Astrocyte (in vitro differentiated cells and primary cell): Measurements from ENCODE around the gene CABP7. TPM values are rescaled to one million over a fixed set of nuclear protein-coding genes. Genes with fewer than 3 reads are reported as not detected.

ENCODE experiments used
- DNase-seq: peaks from one replicate; pipeline ENCODE4 v3.0.0-alpha.2; 2010; ENCODE audit warnings: low read depth
- FAIRE-seq: peaks from 2 replicates; lab custom pipeline; 2011; peaks lifted over from hg19 to GRCh38; lab: Jason Lieb, UNC
- H2AFZ ChIP-seq: 2 replicates; pipeline ENCODE4 v1.6.0; 2012; ENCODE audit warnings: low read depth, low read length, inconsistent platforms
- H3K27ac ChIP-seq: 2 replicates; pipeline ENCODE4 v1.5.1; 2011; ENCODE audit warnings: low read depth, low read length, inconsistent platforms
- H3K27me3 ChIP-seq: 2 replicates; pipeline ENCODE4 v1.6.0; 2011; ENCODE audit warnings: low read length, inconsistent platforms; ENCODE audit not compliant: insufficient read depth
- H3K36me3 ChIP-seq: 2 replicates; pipeline ENCODE4 v1.5.1; 2011; ENCODE audit warnings: low read length, inconsistent platforms; ENCODE audit not compliant: insufficient read depth
- H3K4me1 ChIP-seq: 2 replicates; pipeline ENCODE4 v1.5.1; 2011; ENCODE audit warnings: low read length, inconsistent platforms; ENCODE audit not compliant: insufficient read depth
- H3K4me2 ChIP-seq: 2 replicates; pipeline ENCODE4 v1.6.0; 2012; ENCODE audit warnings: low read length, inconsistent platforms
- H3K4me3 ChIP-seq: 2 replicates; pipeline ENCODE4 v1.5.1; 2011; ENCODE audit warnings: low read depth, mild to moderate bottlenecking, low read length, inconsistent platforms; ENCODE audit not compliant: insufficient read depth
- H3K79me2 ChIP-seq: 2 replicates; pipeline ENCODE4 v1.6.0; 2012; ENCODE audit warnings: mild to moderate bottlenecking, low read length, inconsistent platforms; ENCODE audit not compliant: insufficient read depth
- H3K9ac ChIP-seq: 2 replicates; pipeline ENCODE4 v1.6.0; 2012; ENCODE audit warnings: mild to moderate bottlenecking, low read length, inconsistent platforms
- H3K9me3 ChIP-seq: 2 replicates; pipeline ENCODE4 v1.5.1; 2012; ENCODE audit warnings: low read depth, mild to moderate bottlenecking, low read length, inconsistent platforms; ENCODE audit not compliant: insufficient read depth
- H4K20me1 ChIP-seq: 2 replicates; pipeline ENCODE4 v1.6.0; 2012; ENCODE audit warnings: low read length, inconsistent platforms; ENCODE audit not compliant: insufficient read depth
- H3K27ac Mint-ChIP-seq: one replicate; pipeline ENCODE4 v1.8.0; 2021; ENCODE audit warnings: mild to moderate bottlenecking, mixed read lengths; ENCODE audit not compliant: unreplicated experiment
- H3K27me3 Mint-ChIP-seq: one replicate; pipeline ENCODE4 v1.8.0; 2021; ENCODE audit warnings: low read depth, mixed read lengths; ENCODE audit not compliant: unreplicated experiment
- H3K36me3 Mint-ChIP-seq: one replicate; pipeline ENCODE4 v1.8.0; 2021; ENCODE audit warnings: low read depth, mixed read lengths; ENCODE audit not compliant: unreplicated experiment
- H3K4me1 Mint-ChIP-seq: one replicate; pipeline ENCODE4 v1.8.0; 2021; ENCODE audit warnings: low read depth, mixed read lengths; ENCODE audit not compliant: unreplicated experiment
- H3K4me3 Mint-ChIP-seq: one replicate; pipeline ENCODE4 v1.8.0; 2021; ENCODE audit warnings: mild to moderate bottlenecking, moderate library complexity, mixed read lengths; ENCODE audit not compliant: unreplicated experiment
- H3K9me3 Mint-ChIP-seq: one replicate; pipeline ENCODE4 v1.8.0; 2021; ENCODE audit warnings: mild to moderate bottlenecking, mixed read lengths; ENCODE audit not compliant: unreplicated experiment
- EZH2 ChIP-seq: IDR thresholded peaks from 2 replicates; pipeline ENCODE4 v1.6.1; 2012; ENCODE audit warnings: mild to moderate bottlenecking, low read length, inconsistent platforms; ENCODE audit not compliant: insufficient read depth
- total RNA-seq: library from RNA; stranded (reverse); gene quantifications from 2 replicates; pipeline ENCODE4 v1.2.1, GENCODE V29; 2021
- TF ChIP-seq, protein P1 (sequence below): IDR thresholded peaks from 2 replicates; pipeline ENCODE4 v1.5.1; 2011; ENCODE audit warnings: low read depth, mild to moderate bottlenecking, inconsistent platforms, low read length, moderate library complexity; ENCODE audit not compliant: insufficient read depth

The CABP7 gene
- total RNA-seq, 1 donor from 2014 or later = not detected

DNA sequence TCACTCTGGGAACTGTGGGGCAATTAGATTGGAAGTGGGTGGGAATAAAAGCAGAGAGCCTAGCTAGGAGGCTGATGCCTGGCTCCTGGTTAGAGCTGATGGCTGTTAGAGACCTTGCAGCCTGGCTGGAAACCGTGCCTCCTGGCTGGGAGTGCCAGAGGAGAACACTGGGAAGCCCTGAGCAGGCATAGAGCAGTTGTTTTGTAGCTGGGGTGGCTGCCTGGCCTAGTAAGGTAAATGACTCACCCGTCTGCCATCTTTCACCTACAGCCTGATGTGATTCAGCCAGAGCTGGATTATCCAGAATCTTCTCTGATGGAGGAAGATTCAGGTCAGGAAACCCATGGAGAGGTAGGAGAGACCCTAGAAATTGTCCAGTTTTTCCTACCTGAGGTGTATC is 53.4 kb downstream of the CABP7 start:
- Mint-ChIP-seq H3K27me3 (no peaks in the 10 kb centered on the region), H3K36me3 (peaks cover 2% of the 10 kb centered on the region), H3K4me1 (peaks cover 19% of the 10 kb centered on the region), H3K4me3 (no peak overlapping the region), H3K27ac (peak overlapping the region; percentile 91), H3K9me3 (no peaks in the 10 kb centered on the region)
- Histone ChIP-seq H3K9me3 (no peaks in the 10 kb centered on the region), H2AFZ (peak overlapping the region; percentile 65), H4K20me1 (peaks cover 13% of the 10 kb centered on the region), H3K4me1 (peaks cover 21% of the 10 kb centered on the region), H3K36me3 (peaks cover 17% of the 10 kb centered on the region), H3K4me2 (no peak overlapping the region), H3K9ac (no peak overlapping the region), H3K4me3 (no peak overlapping the region), H3K27ac (peak overlapping the region; percentile 59), H3K79me2 (peaks cover 17% of the 10 kb centered on the region), H3K27me3 (no peaks in the 10 kb centered on the region)
- peak; percentile 63 for DNase-seq
- TF ChIP-seq, protein P1, sequence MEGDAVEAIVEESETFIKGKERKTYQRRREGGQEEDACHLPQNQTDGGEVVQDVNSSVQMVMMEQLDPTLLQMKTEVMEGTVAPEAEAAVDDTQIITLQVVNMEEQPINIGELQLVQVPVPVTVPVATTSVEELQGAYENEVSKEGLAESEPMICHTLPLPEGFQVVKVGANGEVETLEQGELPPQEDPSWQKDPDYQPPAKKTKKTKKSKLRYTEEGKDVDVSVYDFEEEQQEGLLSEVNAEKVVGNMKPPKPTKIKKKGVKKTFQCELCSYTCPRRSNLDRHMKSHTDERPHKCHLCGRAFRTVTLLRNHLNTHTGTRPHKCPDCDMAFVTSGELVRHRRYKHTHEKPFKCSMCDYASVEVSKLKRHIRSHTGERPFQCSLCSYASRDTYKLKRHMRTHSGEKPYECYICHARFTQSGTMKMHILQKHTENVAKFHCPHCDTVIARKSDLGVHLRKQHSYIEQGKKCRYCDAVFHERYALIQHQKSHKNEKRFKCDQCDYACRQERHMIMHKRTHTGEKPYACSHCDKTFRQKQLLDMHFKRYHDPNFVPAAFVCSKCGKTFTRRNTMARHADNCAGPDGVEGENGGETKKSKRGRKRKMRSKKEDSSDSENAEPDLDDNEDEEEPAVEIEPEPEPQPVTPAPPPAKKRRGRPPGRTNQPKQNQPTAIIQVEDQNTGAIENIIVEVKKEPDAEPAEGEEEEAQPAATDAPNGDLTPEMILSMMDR = no peak
- TF ChIP-seq EZH2 = no peak
- FAIRE-seq = peak; percentile 73

DNA sequence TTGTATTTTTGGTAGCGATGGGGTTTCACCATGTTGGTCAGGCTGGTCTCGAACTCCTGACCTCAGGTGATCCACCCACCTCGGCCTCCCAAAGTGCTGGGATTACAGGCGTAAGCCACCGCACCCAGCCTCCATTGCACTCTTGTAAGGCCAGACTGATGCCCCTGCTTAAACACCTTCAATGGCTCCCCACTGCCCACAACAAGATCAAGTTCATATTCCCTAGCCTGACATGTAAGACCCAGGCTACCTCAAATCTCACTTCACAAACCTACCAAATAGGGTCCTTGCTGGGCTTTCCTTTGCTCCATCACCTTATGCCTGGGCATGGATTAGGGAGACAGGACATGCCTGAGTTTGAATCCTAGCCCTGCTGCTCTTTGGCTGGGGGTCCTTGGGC is 60.4 kb downstream of the CABP7 start:
- Mint-ChIP-seq H3K4me1 (peaks cover 34% of the 10 kb centered on the region), H3K4me3 (peak overlapping the region; percentile 64), H3K36me3 (no peaks in the 10 kb centered on the region), H3K27me3 (no peaks in the 10 kb centered on the region), H3K27ac (peak overlapping the region; percentile 100), H3K9me3 (no peaks in the 10 kb centered on the region)
- Histone ChIP-seq H3K9ac (peak overlapping the region; percentile 86), H3K27ac (peak overlapping the region; percentile 97), H2AFZ (no peak overlapping the region), H3K4me3 (no peak overlapping the region), H3K36me3 (no peaks in the 10 kb centered on the region), H3K79me2 (no peaks in the 10 kb centered on the region), H3K27me3 (no peaks in the 10 kb centered on the region), H3K4me2 (peak overlapping the region; percentile 81), H3K9me3 (no peaks in the 10 kb centered on the region), H4K20me1 (no peaks in the 10 kb centered on the region), H3K4me1 (peaks cover 40% of the 10 kb centered on the region)
- TF ChIP-seq EZH2 = no peak
- TF ChIP-seq, protein P1 = no peak
- FAIRE-seq = no peak
- DNase-seq = no peak
